Measurements from ENCODE around the gene DNAH7. TPM values are rescaled to one million over a fixed set of nuclear protein-coding genes. Genes with fewer than 3 reads are reported as not detected.
A peak's percentile ranks its signal among the peaks of the same experiment; 100 is the strongest.

DNAH7 gene
- total and polyA plus RNA-seq, 9 of the 15 experiments (the other 6 are each of a cell fraction or from before 2014, with no cell fraction given), result 0.03 to 0.42 (median 0.18) TPM

- no peak for TF ChIP-seq ZMIZ1 (IDR thresholded peaks at IDR 0.05; ENCODE audit: low read depth in 2 of 2, low read length in 2 of 2)
- TF ChIP-seq THAP12 (CRISPR knock-in tag; IDR thresholded peaks at IDR 0.05), result no peak
- TF ChIP-seq SAP30 (IDR thresholded peaks at IDR 0.05; ENCODE audit: borderline replicate concordance, insufficient read depth, low read depth, low read length, poor library complexity, severe bottlenecking), result no peak
- TF ChIP-seq STAT5B (CRISPR knock-in tag; IDR thresholded peaks at IDR 0.05), result no peak
- no peak for TF ChIP-seq KHSRP (IDR thresholded peaks at IDR 0.05)
- no peak for TF ChIP-seq MCM3 (IDR thresholded peaks at IDR 0.05)
- TF ChIP-seq YY1 (IDR thresholded peaks at IDR 0.05; ENCODE audit: borderline replicate concordance in 1 of 3, control insufficient read depth in 1 of 3, extremely low read depth in 1 of 3, insufficient read depth in 3 of 3, insufficient read length in 1 of 3, insufficient replicate concordance in 2 of 3, low read depth in 1 of 3, low read length in 2 of 3), result no peak
- no peak for TF ChIP-seq PBX2 (CRISPR knock-in tag; IDR thresholded peaks at IDR 0.05; ENCODE audit: low read depth)
- peak; percentile 85 for TF ChIP-seq PBX2 (tag; conservative IDR thresholded peaks at IDR 0.05; ENCODE audit: low read depth)
- no peak for TF ChIP-seq ZNF282 (CRISPR knock-in tag; IDR thresholded peaks at IDR 0.05)
- no peak for TF ChIP-seq HOMEZ (CRISPR knock-in tag; IDR thresholded peaks at IDR 0.05)
- peak; percentile 56; the same call in 1 of the 2 replicates for TF ChIP-seq MEF2A (IDR thresholded peaks at IDR 0.05; ENCODE audit: control insufficient read depth, low read depth, low read length)
- TF ChIP-seq ZNF133 (CRISPR knock-in tag; IDR thresholded peaks at IDR 0.05), result no peak
- TF ChIP-seq ZNF316 (IDR thresholded peaks at IDR 0.05), result peak; percentile 68
Measured at GRCh38 chr2:196101325-196101991, 32.8 kb upstream of the DNAH7 start (continued).

All from K562 (cell line).